Peyer's patch (tissue), 4 donors: ENCODE data around the gene APEX1.

Experiments used
- POLR2A ChIP-seq, 2 donors: fragments of 450-650 bp; IDR thresholded peaks; one replicate each; pipeline ENCODE4 v1.5.1; 2017; ENCODE audit warnings: antibody characterized with exemption in 2 of 2, mild to moderate bottlenecking in 2 of 2, moderate library complexity in 2 of 2
- TF ChIP-seq, protein P1 (sequence below), 6 experiments: fragments of 450-650 bp in 4 of 6; fragments of 200-600 bp in 2 of 6; sonication (generic) in 1 of 6; IDR thresholded peaks; one replicate each; pipeline ENCODE4 v1.5.1; 2017 to 2019; ENCODE audit warnings: antibody characterized with exemption in 6 of 6, mild to moderate bottlenecking in 3 of 6, moderate library complexity in 1 of 6

DNA sequence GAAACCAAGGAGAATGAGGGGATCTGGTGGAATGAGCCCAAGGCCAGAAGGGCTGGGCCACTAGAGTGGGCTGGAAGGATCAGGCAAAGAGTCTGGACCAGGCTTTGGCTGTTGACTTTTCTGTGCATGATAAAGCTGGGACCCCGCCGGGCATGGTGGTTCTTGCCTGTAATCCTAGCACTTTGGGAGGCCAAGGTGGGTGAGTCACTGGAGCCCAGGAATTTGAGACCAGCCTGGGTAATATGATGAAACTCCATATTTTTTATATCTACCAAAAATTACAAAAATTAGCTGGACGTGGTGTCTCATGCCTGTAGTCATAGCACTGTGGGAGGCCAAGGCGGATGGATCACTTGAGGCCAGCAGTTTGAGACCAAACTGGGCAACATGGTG is 18.7 kb upstream of the APEX1 start:
- TF ChIP-seq, protein P1, sequence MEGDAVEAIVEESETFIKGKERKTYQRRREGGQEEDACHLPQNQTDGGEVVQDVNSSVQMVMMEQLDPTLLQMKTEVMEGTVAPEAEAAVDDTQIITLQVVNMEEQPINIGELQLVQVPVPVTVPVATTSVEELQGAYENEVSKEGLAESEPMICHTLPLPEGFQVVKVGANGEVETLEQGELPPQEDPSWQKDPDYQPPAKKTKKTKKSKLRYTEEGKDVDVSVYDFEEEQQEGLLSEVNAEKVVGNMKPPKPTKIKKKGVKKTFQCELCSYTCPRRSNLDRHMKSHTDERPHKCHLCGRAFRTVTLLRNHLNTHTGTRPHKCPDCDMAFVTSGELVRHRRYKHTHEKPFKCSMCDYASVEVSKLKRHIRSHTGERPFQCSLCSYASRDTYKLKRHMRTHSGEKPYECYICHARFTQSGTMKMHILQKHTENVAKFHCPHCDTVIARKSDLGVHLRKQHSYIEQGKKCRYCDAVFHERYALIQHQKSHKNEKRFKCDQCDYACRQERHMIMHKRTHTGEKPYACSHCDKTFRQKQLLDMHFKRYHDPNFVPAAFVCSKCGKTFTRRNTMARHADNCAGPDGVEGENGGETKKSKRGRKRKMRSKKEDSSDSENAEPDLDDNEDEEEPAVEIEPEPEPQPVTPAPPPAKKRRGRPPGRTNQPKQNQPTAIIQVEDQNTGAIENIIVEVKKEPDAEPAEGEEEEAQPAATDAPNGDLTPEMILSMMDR (IDR thresholded peaks at IDR 0.05), result no peak
- no peak for TF ChIP-seq POLR2A (IDR thresholded peaks at IDR 0.05)
